Ishikawa (cell line): ENCODE data around the gene KCNA5.

Experiments used
- CREB1 ChIP-seq: IDR thresholded peaks from 2 replicates; pipeline ENCODE4 v1.6.1; 2012; ENCODE audit warnings: low read depth
- EP300 ChIP-seq: IDR thresholded peaks from 2 replicates; pipeline ENCODE4 v1.6.1; 2012; ENCODE audit warnings: borderline replicate concordance
- MAX ChIP-seq: IDR thresholded peaks from 2 replicates; pipeline ENCODE4 v1.6.1; 2012
- REST ChIP-seq: IDR thresholded peaks from 2 replicates; pipeline ENCODE4 v1.6.1; 2012; ENCODE audit warnings: low read depth, mild to moderate bottlenecking
- USF1 ChIP-seq: IDR thresholded peaks from 2 replicates; pipeline ENCODE4 v1.6.1; 2012

- TF ChIP-seq CREB1 (no peak), EP300 (no peak), USF1 (no peak), MAX (no peak), REST (no peak)
Observed at GRCh38 chr12:5031958-5032357, 11.7 kb upstream of the KCNA5 start.
